ENCODE results near the gene DNAH9.

DNAH9 gene

GRCh38 chr17:11651089-11651488 lies 52.8 kb downstream of the DNAH9 start:
- no peak for DNase-seq (ENCODE audit: extremely low read depth in 1 of 2, low read depth in 1 of 2)

GRCh38 chr17:11668618-11669017 lies 70.3 kb downstream of the DNAH9 start:
- no peak for DNase-seq (ENCODE audit: extremely low read depth in 1 of 2, low read depth in 1 of 2)

GRCh38 chr17:11671126-11671525 lies 72.9 kb downstream of the DNAH9 start:
- no peak for DNase-seq (ENCODE audit: extremely low read depth in 1 of 2, low read depth in 1 of 2)

GRCh38 chr17:11682646-11683045 lies 84.4 kb downstream of the DNAH9 start:
- no peak for DNase-seq (ENCODE audit: extremely low read depth in 1 of 2, low read depth in 1 of 2)

GRCh38 chr17:11690681-11691080 lies 92.4 kb downstream of the DNAH9 start:
- no peak for DNase-seq (ENCODE audit: extremely low read depth in 1 of 2, low read depth in 1 of 2)

GRCh38 chr17:11692688-11693087 lies 94.4 kb downstream of the DNAH9 start:
- DNase-seq (ENCODE audit: extremely low read depth in 1 of 2, low read depth in 1 of 2): no peak

- no peak for DNase-seq (ENCODE audit: extremely low read depth in 1 of 2, low read depth in 1 of 2)
Observed at GRCh38 chr17:11693284-11693683, 95.0 kb downstream of the DNAH9 start.

GRCh38 chr17:11700668-11701067 lies 102.4 kb downstream of the DNAH9 start:
- DNase-seq (ENCODE audit: extremely low read depth in 1 of 2, low read depth in 1 of 2): no peak

- no peak for DNase-seq (ENCODE audit: extremely low read depth in 1 of 2, low read depth in 1 of 2)
Observed at GRCh38 chr17:11701911-11702310, 103.6 kb downstream of the DNAH9 start.

- DNase-seq (ENCODE audit: extremely low read depth in 1 of 2, low read depth in 1 of 2): no peak
Observed at GRCh38 chr17:11704041-11704440, 105.8 kb downstream of the DNAH9 start.

- DNase-seq (ENCODE audit: extremely low read depth in 1 of 2, low read depth in 1 of 2): no peak
Observed at GRCh38 chr17:11705111-11705510, 106.8 kb downstream of the DNAH9 start.

GRCh38 chr17:11707586-11707985 lies 109.3 kb downstream of the DNAH9 start:
- no peak for DNase-seq (ENCODE audit: extremely low read depth in 1 of 2, low read depth in 1 of 2)

GRCh38 chr17:11712456-11712855 lies 114.2 kb downstream of the DNAH9 start:
- no peak for DNase-seq (ENCODE audit: extremely low read depth in 1 of 2, low read depth in 1 of 2)

GRCh38 chr17:11719203-11719602 lies 120.9 kb downstream of the DNAH9 start:
- DNase-seq (ENCODE audit: extremely low read depth in 1 of 2, low read depth in 1 of 2): no peak

GRCh38 chr17:11719856-11720255 lies 121.6 kb downstream of the DNAH9 start:
- no peak for DNase-seq (ENCODE audit: extremely low read depth in 1 of 2, low read depth in 1 of 2)

- DNase-seq (ENCODE audit: extremely low read depth in 1 of 2, low read depth in 1 of 2): no peak
Observed at GRCh38 chr17:11720816-11721215, 122.5 kb downstream of the DNAH9 start.

GRCh38 chr17:11730747-11731146 lies 132.5 kb downstream of the DNAH9 start:
- DNase-seq (ENCODE audit: extremely low read depth in 1 of 2, low read depth in 1 of 2): no peak

- DNase-seq (ENCODE audit: extremely low read depth in 1 of 2, low read depth in 1 of 2): no peak
Observed at GRCh38 chr17:11736613-11737312, 138.5 kb downstream of the DNAH9 start.

- DNase-seq (ENCODE audit: extremely low read depth in 1 of 2, low read depth in 1 of 2): no peak
Observed at GRCh38 chr17:11737313-11737679, 139.0 kb downstream of the DNAH9 start.

- no peak for DNase-seq (ENCODE audit: extremely low read depth in 1 of 2, low read depth in 1 of 2)
Observed at GRCh38 chr17:11738151-11738550, 139.9 kb downstream of the DNAH9 start.

- DNase-seq (ENCODE audit: extremely low read depth in 1 of 2, low read depth in 1 of 2): no peak
Observed at GRCh38 chr17:11739351-11739750, 141.1 kb downstream of the DNAH9 start.

- no peak for DNase-seq (ENCODE audit: extremely low read depth in 1 of 2, low read depth in 1 of 2)
Observed at GRCh38 chr17:11739848-11740247, 141.6 kb downstream of the DNAH9 start.

- no peak for DNase-seq (ENCODE audit: extremely low read depth in 1 of 2, low read depth in 1 of 2)
Observed at GRCh38 chr17:11742886-11743285, 144.6 kb downstream of the DNAH9 start.

All from activated CD8-positive, alpha-beta memory T cell treated with anti-CD3 and anti-CD28 coated beads for 1 hour (primary cell).